PC-9 (cell line): ENCODE data around the gene ZMYM3. TPM values are rescaled to one million over a fixed set of nuclear protein-coding genes. Genes with fewer than 3 reads are reported as not detected.

Experiments used
- BruUV-seq: library from RNA; stranded (reverse); fragments of 400-500 nt; replicated peaks from 2 replicates; lab custom pipeline; 2021; lab: Mats Ljungman, UMichigan
- CTCF ChIA-PET: fragments of 300-600 bp; sonication (Branson Sonifier 250); formaldehyde crosslinking; loops from one replicate; lab custom pipeline; 2022; ENCODE audit warnings: antibody characterized with exemption; lab: Charles Lee
- POLR2A ChIA-PET: fragments of 300-600 bp; sonication (Branson Sonifier 250); formaldehyde crosslinking; loops from one replicate; lab custom pipeline; 2022; ENCODE audit warnings: antibody characterized with exemption; ENCODE audit not compliant: unreplicated experiment; lab: Charles Lee
- DNase-seq, 2 experiments: peaks; one replicate each; pipeline versions ENCODE4 v3.0.0 to v3.0.0-alpha.2; 2015 to 2022; ENCODE audit warnings: mixed read lengths in 1 of 2
- H2AFZ ChIP-seq: fragments of 200-600 bp; sonication (generic); 2 replicates; pipeline ENCODE4 v1.8.1; 2017; ENCODE audit warnings: antibody characterized with exemption
- H3F3A ChIP-seq: fragments of 200-600 bp; sonication (generic); 2 replicates; pipeline ENCODE4 v1.8.1; 2017; ENCODE audit warnings: antibody characterized with exemption, mild to moderate bottlenecking, low read depth; ENCODE audit not compliant: insufficient read depth
- H3K27ac ChIP-seq: fragments of 200-600 bp; sonication (generic); 2 replicates; pipeline ENCODE4 v1.6.1; 2016; ENCODE audit warnings: mixed run types
- H3K27me3 ChIP-seq: fragments of 200-600 bp; sonication (generic); 2 replicates; pipeline ENCODE4 v1.6.1; 2016; ENCODE audit warnings: low read depth, mixed run types; ENCODE audit not compliant: insufficient read depth
- H3K36me3 ChIP-seq: fragments of 200-600 bp; sonication (generic); 2 replicates; pipeline ENCODE4 v1.6.1; 2016; ENCODE audit warnings: low read depth, mixed run types
- H3K4me1 ChIP-seq: fragments of 200-600 bp; sonication (generic); replicated peaks from 2 replicates; pipeline ENCODE4 v1.6.1; 2016; ENCODE audit warnings: mixed run types; ENCODE audit not compliant: insufficient read depth
- H3K4me2 ChIP-seq: fragments of 200-600 bp; sonication (generic); 2 replicates; pipeline ENCODE4 v1.6.1; 2017; ENCODE audit warnings: mixed run types
- H3K4me3 ChIP-seq: fragments of 200-600 bp; sonication (generic); 2 replicates; pipeline ENCODE4 v1.6.1; 2016; ENCODE audit warnings: mixed run types
- H3K79me2 ChIP-seq: fragments of 200-600 bp; sonication (generic); 2 replicates; pipeline ENCODE4 v1.6.1; 2017; ENCODE audit warnings: low read depth, mixed run types
- H3K9me2 ChIP-seq: fragments of 200-600 bp; sonication (generic); 2 replicates; pipeline ENCODE4 v1.8.1; 2017; ENCODE audit warnings: mild to moderate bottlenecking; ENCODE audit not compliant: insufficient read depth
- H3K9me3 ChIP-seq: fragments of 200-600 bp; sonication (generic); 2 replicates; pipeline ENCODE4 v1.8.1; 2016; ENCODE audit warnings: low read depth; ENCODE audit not compliant: insufficient read depth
- H4K20me1 ChIP-seq: fragments of 200-600 bp; sonication (generic); 2 replicates; pipeline ENCODE4 v1.8.1; 2017; ENCODE audit not compliant: insufficient read depth
- EZH2 ChIP-seq: fragments of 200-600 bp; sonication (generic); IDR thresholded peaks from 2 replicates; pipeline ENCODE4 v1.8.0; 2017; ENCODE audit warnings: antibody characterized with exemption, low read depth
- intact Hi-C: fragments of 100-400 bp; cut with micrococcal nuclease; formaldehyde crosslinking; loops from one replicate; pipeline ENCODE4 v1.10.0; 2022; ENCODE audit not compliant: unreplicated experiment
- total RNA-seq: library from RNA; stranded (reverse); gene quantifications from 2 replicates; pipeline ENCODE4 v1.2.3, GENCODE V29; 2021
- TF ChIP-seq, protein P1 (sequence below): fragments of 200-600 bp; sonication (generic); conservative IDR thresholded peaks from 2 replicates; pipeline ENCODE4 v1.6.1; 2017; ENCODE audit warnings: mixed run types, antibody characterized with exemption, mild to moderate bottlenecking, moderate library complexity

ZMYM3 gene
- total RNA-seq, 1 experiment from 2014 or later: 45.3 TPM

DNA sequence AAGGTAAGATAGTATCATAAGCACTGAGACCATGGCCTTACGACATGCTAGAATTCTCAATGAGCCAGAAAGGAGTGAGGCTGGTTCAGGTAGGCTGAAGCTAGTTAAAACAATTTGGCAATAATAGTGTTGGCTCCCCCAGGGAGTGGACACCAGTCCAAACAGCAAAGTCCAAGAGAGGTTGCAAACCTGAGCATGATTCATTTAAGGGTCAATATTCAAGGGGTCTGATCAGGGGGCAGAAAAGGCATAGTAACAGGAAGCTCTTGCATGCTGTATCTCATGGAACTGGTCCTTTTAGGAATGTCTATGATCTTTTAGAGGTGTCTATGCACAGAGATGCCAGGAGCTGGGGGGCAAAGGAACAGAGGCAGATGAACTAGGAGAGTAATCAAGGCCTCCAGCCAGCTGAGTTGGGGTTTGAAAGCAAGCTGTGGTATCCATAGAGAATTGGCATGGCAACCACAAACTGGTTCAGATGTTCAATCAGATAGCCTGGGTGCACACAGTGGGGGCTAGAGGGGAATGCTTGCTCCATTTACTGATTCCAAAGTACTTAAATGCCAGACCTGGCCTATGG, 25.8 kb downstream of the ZMYM3 start:
- intact Hi-C loops: no loop called here
- ChIA-PET CTCF (no interaction called here), POLR2A (no interaction called here)
- Histone ChIP-seq H3F3A (no peaks in the 10 kb centered on the region), H3K79me2 (no peaks in the 10 kb centered on the region), H3K4me3 (no peak overlapping the region), H3K4me2 (no peak overlapping the region), H3K36me3 (no peaks in the 10 kb centered on the region), H3K4me1 (no peaks in the 10 kb centered on the region), H3K9me3 (no peaks in the 10 kb centered on the region), H4K20me1 (no peaks in the 10 kb centered on the region), H2AFZ (no peak overlapping the region), H3K27ac (no peak overlapping the region), H3K27me3 (no peaks in the 10 kb centered on the region), H3K9me2 (no peaks in the 10 kb centered on the region)
- no peak for DNase-seq
- BruUV-seq: no TSS peak
- TF ChIP-seq, protein P1, sequence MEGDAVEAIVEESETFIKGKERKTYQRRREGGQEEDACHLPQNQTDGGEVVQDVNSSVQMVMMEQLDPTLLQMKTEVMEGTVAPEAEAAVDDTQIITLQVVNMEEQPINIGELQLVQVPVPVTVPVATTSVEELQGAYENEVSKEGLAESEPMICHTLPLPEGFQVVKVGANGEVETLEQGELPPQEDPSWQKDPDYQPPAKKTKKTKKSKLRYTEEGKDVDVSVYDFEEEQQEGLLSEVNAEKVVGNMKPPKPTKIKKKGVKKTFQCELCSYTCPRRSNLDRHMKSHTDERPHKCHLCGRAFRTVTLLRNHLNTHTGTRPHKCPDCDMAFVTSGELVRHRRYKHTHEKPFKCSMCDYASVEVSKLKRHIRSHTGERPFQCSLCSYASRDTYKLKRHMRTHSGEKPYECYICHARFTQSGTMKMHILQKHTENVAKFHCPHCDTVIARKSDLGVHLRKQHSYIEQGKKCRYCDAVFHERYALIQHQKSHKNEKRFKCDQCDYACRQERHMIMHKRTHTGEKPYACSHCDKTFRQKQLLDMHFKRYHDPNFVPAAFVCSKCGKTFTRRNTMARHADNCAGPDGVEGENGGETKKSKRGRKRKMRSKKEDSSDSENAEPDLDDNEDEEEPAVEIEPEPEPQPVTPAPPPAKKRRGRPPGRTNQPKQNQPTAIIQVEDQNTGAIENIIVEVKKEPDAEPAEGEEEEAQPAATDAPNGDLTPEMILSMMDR: no peak
- no peak for TF ChIP-seq EZH2

DNA sequence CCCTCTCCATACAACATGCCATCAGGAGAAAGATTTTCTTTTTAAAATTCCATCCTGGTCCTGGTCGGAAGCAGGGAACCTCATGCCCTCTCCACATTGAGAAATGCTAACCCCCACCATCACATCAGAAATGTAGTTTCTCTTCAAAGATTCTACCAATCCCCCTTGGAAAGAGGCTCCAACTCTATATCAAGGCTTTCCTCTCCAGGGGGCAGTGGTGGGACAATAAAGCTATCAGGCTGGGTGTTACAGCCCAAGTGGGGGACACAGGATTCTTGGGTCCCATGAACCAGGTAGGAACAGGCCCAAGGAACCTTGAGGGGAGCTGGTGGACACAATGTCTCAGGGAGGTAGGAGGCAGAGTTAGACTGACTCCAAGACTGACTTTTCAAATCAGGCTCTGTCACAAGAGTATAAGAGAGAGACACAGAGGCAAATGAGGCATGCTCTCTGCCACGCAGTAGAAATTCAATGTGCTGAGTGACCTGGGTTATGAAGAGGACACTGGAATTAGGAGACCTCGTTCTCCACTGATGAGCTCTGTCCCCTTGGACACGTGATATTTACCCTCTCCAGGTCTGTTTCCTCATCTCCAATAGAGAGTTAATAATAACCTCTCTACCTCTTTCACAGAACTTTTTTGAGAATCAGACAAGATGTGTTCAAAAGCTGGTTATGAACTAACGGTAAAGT, 26.4 kb downstream of the ZMYM3 start:
- Histone ChIP-seq H3F3A (no peaks in the 10 kb centered on the region), H3K4me2 (no peak overlapping the region), H3K27ac (no peak overlapping the region), H3K27me3 (no peaks in the 10 kb centered on the region), H4K20me1 (no peaks in the 10 kb centered on the region), H3K79me2 (no peaks in the 10 kb centered on the region), H3K9me2 (no peaks in the 10 kb centered on the region), H3K36me3 (no peaks in the 10 kb centered on the region), H3K9me3 (no peaks in the 10 kb centered on the region), H3K4me3 (no peak overlapping the region), H3K4me1 (no peaks in the 10 kb centered on the region), H2AFZ (no peak overlapping the region)
- intact Hi-C loops: no loop called here
- ChIA-PET POLR2A (no interaction called here), CTCF (no interaction called here)
- no peak for DNase-seq
- no TSS peak for BruUV-seq
- no peak for TF ChIP-seq EZH2
- TF ChIP-seq, protein P1: no peak

DNA sequence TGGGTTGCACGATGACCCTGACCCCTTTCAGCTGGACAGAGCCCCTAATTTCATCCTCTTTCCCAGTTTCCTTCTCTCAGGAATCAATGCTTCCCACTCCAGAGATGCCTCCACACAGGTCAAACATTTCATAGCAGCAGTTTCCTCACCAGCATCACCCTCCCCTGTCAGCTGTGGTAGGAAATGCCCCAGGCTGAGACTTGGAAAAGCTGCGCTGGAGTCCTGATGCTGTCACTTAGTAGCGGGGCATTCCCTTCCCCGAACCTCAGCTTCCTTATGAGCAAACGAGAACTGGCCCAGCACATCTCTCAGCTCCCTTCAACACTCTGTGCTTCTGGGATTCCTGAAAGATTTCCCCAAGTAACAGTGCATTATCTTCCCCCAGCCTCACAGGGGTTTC, 28.3 kb downstream of the ZMYM3 start:
- no peak overlapping the region for H2AFZ ChIP-seq
- H3K27ac ChIP-seq: no peak overlapping the region
- ChIA-PET POLR2A (no interaction called here), CTCF (interaction anchor here (0.7 kb wide), 1 partner anchor 35 kb away, joined by 4 read pairs; no protein-coding TSS in a partner anchor)
- no peaks in the 10 kb centered on the region for H3K4me1 ChIP-seq
- no peak overlapping the region for H3K4me2 ChIP-seq
- H3K9me2 ChIP-seq: no peaks in the 10 kb centered on the region
- H3F3A ChIP-seq: no peaks in the 10 kb centered on the region
- no peaks in the 10 kb centered on the region for H3K27me3 ChIP-seq
- H3K79me2 ChIP-seq: no peaks in the 10 kb centered on the region
- no peaks in the 10 kb centered on the region for H3K9me3 ChIP-seq
- no peak overlapping the region for H3K4me3 ChIP-seq
- H4K20me1 ChIP-seq: no peaks in the 10 kb centered on the region
- DNase-seq: no peak
- no peaks in the 10 kb centered on the region for H3K36me3 ChIP-seq
- TF ChIP-seq EZH2: no peak
- TF ChIP-seq, protein P1: no peak
- BruUV-seq: no TSS peak
- intact Hi-C loops: no loop called here
